ENCODE data around the gene ATG101.
A peak's percentile ranks its signal among the peaks of the same experiment; 100 is the strongest.
"Not testable (repeated sequence)": the region's sequence is repeated elsewhere in the genome, so short reads cannot be mapped to it uniquely, and the experiment has no call there.

The ATG101 gene

DNA sequence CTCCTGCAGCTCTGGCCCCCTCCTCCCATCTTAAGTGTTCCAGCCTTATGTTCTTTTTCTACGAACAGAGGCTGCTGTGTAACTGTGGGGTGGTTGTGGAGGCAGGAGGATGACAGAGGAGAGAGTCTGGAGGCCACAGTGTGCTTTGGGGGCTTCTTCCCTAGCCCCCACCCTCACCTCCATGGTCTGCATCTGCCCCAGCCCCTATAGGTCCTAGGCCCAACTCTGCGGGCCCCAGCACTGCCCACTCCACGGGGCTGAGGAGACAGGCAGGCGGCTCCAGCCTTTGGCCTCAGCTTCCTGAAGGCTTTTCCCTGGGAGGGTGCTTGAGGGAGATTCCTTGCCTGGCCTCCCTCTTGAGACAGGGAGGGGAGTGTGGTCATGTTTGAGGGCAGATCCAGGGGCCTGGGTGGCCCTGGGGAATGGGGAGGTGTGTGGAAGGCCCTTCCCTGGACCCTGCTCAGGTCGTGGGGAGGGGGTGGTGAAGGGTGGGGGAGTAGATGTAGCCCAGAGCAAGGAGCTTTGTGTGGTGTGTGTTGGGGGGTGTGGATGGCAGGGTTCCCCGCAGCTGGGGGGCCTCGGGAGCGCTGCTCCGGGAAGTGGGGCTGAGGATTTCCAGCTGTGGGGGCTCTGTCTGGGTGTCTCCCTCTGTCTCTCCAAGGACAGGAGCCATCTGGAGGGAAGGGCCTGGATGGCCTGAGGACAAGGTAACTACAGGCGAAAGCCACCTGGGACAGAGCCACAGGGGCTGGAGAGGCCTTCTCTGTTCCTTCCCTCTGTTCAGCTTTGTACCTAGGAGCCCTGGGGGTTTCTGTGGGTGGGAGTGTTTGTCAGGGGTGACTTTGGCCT, 10.8 kb downstream of the ATG101 start:
- DNase-seq = no peak

DNA sequence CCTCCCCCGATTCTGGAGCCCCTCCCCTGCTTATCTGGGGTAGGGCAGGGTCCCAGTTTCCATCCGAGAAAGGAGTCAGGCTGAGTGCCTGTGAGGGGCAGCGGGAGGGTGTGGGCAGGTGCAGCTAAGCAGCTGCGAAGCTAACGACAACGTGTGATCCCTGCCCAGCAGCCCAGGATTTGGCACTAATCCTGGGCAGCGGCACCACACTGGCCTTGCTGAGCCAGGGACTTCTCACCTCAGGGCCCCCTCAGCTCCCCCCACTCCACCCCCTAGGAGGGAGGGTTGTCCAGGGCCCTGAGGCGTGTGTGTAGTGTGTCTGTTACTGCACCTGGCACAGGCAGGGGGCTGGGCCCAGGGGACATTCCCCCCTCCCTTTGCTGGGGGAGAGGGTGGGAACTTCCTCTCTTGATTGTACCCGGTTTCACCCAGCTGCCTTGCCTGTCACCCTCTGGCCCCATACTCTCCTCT, 11.5 kb downstream of the ATG101 start:
- peak; percentile 73 for DNase-seq

DNA sequence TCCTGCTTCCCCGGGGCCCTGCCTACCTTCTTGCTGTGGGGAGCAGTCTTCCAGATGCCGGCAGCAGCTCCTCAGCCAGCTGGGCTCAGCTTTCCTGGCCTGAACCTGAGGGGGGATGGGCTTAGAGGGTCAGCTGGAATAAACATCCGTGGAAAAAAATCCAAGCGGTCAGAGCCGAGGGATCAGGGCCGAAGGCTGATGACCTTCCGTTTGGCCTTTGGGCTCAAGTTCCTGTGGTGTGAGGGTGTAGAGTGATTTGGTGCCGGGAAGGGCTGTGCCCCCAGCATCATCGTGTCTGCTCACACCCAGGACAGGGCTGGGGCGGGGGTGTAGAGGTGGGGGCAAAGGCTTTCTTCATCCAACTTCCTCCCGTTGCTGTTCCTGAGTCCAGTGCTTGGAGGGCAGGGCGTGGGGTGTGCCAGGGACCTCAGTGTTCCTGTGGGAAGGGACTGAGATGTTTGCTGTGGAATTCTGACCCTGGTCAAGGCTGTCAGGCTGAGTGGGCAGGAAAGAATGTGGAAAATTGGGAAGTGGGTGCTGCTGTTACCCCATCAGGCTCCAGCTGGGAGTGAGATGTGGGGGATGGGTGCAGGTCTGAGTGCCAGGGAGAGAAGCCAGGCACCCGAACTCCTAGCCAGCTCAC, 12.4 kb downstream of the ATG101 start:
- DNase-seq = peak; percentile 66

DNA sequence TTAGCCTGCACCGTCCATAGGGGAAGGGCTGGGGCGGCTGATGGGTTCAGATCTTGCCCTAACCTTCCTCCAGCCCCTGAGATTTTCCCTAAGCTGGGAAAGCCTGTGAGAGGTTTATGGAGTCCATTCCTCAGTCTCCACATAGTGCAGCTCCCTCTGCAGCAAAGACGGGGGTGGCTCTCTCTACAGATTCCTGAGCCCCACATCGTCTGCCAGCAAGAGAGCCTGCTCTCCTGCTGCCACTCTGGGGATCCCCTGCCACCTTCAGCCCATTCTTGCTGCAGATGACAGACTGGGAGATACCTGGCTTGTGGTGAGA, 12.8 kb downstream of the ATG101 start:
- no peak for DNase-seq

DNA sequence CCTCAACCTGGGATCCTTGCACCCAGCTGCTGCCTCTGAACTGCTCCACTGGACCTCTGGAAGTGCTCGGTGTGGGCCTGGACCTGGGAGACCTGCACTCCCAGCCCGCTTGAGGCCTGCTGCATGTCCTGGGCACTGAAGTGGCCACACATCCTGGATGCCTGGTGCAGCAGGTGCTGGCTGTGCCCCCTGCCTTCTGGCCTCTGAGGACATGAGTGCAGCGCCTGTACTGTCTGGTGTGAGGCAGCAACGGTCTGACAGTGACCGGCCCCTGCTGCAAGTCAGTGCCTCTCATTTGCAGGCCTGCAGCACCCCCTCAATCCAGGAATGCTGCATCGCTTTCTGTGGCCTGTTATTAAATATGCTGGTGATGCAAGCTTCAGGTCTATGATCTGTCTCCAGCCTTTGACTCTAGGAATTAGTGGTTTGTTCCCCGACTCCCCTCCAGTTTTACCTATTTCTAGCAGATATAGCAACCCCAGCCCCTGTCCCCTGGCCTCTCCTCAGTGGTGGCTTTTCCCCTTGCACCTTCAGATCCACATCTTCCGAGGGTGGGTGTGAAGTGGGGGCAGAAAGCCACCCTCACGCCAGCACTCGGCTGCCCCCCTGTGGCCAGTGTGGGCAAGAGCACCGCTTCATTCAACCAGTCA, 13.3 kb downstream of the ATG101 start:
- DNase-seq = peak; percentile 72

DNA sequence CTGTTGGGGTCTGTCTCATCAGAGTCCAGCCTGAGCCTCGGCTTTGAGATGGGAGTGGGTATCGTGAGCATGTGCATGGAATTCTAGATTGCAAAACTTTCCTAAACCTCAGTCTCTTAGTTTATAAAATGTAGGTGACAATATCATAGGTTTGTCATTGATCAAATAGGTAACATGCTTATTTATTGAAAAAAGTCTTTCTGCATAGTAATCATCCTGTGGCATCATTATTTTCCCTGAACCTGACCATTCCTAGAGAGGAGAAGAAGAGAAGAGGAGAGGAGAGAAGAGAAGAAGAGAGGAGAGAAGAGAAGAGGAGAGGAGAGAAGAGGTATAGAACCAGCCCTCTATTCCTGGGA, 13.8 kb downstream of the ATG101 start:
- no peak for DNase-seq

DNA sequence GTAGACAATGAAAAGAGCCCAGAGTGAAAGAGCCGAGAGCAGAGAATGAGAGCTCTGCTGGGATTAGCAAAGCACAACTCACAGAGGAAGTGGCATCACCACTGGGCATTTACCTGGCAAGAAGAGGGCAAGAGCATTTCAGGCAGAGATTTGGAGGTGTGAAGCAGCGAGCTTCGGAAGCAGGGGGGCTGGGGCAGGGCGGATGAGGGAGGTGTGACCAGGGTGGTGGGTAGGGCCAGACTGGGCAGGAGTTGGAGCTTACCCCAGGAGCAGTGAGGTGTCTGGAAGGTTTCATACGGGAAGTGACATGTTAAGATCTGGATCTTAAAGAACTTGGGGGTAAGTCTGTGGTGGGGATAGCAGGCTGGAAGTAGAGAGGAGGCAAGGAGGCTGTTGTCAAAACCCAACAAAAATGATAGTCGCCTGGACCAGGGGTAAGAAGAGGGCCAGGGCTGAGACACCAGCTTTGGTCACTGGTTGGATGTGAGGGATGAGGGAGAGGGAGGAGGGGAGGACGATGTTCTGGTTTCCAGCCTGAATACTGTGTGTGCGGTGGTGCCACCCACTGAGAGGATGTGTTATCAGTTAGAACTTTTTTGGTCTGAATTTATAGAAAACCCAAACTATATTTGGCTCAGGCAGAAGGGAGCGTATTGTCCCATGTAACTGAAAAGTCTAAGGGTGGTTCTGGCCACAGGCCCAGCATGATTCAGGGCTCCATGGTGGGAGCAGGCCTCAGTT, 14.9 kb downstream of the ATG101 start:
- DNase-seq = no peak

DNA sequence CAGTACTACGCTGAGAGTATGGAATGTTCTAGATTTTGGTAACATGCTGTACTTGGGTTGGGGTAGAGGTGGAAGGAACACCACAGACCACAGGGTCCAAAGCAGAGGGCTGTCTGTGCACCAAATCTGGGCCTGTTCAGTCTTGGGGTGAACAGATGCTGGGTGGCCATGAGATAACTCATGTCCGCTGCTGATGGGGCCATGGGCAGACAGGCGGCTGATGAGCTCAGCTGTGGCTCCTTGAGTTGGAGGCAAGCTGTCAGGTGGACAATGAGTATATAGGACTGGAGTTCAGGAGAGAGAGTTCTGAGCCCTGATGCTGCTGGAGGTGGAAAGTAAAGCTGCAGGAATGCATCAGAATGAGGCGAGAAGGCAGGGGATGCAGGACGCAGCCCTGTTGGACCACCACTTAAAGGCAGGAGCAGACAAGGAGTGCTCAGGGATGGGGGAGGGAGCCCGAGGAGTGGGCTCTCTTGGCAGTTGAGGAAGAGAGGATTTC, 16.0 kb downstream of the ATG101 start:
- no peak for DNase-seq

DNA sequence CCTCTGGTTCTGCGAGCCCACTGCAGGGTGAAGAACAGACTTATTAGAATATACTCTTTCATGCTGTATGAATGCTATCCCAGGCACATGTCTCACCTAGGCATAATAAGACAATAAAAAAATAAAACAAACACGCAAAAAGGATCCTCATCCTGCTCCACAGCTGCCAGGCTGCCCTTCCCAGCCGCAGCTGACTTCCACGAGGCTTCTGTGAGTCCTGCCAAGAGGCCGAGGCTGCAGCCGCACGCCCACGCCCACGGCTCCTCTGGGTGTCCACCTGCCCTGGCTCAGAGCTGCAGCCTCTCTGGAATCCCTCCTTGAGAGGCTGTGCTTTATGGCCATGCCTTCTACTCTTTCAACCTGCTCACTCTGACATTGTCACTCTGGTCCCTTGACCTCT, 16.6 kb downstream of the ATG101 start:
- DNase-seq = no peak

DNA sequence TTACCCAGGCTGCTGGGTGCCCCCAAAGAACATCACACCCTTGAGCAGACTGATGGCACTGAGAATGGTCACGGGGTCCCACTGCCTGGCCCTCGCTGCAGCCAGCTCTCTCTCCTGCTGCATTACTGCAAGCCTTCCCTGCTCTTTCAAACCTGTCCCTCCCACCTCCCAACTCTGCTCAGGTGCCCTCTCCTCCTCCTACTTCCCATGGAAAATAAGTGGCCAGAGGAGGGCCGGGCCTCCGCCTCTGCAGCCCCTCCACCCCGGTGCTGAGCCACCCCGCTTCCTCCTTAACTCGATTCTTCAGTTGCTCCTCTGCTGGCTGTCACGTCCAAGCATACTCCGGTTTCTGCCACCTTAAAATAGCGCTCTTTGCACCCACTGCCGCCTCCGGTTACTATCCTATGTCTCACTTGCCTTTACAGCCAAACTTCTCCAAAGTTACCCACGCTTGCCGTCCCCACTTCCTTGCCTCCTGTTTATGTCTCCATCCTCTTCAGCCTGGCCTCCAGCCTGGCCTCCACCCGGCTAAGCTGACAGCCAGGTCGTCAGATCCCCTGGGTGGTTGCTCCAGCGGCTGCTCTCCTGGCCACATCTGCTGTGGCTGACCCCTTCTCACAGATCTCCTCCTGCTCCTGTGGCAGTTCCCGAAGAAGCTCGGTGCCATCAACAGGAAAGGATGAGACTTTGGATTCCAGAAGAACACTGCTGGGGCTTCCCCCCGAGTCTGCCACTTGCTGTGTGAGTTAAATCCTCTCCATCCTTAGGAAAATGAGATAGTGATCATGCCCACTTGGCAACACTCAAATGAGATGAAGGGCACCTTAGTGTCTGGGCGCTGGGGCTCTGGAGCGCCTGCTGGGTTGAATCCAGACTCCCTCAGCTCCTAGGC, 17.4 kb downstream of the ATG101 start:
- DNase-seq = no peak

DNA sequence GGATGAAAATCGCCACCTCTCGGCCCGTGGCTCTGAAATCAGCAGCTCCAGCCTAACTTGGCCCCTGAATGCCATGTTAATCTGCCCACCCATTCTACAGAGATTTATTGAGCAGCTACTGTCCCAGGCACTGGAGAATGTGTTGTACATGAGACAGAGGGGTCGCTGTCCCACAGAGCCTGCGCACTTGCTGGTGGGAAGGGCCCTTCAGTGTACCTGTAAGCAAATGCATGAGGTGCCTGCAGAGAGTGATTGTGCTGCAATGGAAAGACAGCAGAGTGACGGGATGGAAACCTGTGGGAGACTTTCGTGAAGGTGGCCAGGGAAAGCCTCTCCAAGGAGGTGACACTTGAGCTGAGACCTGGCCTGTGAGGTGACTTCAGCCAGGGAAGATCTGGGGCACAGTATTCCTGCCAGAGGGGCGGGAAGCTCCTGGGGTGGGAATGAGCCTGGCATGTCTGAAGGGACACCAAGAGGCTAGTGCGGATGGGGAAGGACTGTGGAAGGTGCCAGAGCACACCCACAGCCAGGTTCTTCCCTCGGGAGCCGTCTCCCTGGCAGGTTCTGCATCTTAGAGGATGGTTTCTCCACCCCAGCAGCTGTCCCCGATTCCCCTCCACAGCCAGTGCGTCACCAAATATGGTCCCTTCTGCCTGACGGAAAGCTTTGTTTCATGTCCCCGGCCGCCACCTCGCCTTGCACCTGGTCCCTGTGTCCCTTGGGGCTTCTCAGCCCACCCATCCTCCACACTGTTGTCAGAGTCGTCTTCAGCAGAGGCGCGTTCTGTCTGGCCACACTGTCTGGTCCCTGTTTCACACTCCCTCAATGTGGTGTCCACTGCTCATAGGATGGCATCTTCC, 18.4 kb downstream of the ATG101 start:
- DNase-seq = no peak

DNA sequence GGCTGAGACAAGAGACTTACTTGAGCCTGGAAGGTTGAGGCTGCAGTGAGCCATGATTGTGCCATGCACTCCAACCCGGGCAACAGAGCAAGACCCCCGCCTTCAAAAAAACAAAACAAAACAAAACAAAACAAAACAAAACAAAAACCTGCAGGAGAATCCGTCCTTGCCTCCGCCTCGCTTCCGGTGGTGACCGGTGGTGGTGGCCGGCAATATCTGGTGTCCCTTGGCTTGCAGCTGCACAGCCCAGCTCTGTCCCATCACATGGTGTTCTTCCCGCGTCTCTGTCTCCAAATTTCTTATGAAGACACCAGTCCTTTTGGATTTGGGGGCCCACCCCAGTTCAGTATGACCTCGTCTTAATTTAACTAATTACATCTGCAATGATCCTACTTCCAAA, 19.7 kb downstream of the ATG101 start:
- no peak for DNase-seq

DNA sequence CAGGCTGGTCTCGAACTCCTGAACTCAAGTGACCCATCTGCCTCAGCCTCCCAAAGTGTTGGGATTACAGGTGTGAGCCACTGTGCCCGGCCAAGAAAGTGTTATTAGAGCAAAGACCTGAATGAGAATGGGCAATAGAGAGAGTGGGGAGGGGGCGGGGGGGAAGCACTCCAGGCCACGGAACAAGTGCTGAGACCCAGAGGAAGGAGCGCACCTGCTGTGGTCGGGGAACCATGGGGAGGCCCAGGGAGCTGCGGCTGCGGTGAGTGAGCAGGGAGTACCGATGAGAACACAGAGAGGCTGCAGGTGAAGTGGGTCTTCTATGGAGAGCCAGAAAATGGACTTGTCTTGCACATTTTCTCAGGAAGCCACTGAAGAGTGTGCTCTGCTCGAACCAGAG, 20.5 kb downstream of the ATG101 start:
- DNase-seq = no peak

DNA sequence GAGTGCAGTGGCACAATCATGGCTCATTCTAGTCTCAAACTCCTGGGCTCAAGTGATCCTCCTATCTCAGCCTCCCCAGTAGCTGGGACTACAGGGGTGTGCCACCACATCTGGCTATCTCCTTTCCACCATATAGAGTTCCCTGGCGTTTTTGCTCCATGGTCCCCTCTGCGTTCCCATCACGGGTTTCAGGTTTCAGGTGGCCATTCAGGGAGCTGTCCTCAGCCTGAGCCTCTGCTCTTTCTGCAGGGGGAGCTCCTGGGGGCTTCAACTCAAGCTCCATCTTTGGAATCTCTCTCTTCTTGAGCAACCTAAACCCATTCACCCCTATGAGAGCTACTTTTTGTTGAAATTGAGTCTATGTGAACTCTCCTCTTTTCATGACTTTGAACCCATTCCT, 21.3 kb downstream of the ATG101 start:
- no peak for DNase-seq

DNA sequence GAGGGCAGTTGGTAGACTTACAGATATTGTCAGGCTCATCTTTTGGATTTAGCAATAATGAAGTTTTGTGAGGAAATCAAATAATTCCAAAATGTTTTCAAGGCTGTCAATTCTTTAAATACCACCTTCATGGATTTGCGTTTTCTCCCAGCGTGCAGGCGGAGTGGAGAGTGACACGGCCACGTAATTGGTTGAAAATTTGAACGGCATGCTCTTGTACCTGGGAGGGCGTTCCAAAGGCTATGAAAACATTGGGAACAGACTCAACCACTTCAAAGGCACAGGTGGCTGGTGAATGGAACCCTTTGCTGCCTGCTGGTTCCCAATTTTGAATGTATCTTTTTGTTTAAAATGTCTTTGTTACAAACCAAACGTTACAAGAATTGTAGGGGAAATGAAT, 22.1 kb downstream of the ATG101 start:
- no peak for DNase-seq

DNA sequence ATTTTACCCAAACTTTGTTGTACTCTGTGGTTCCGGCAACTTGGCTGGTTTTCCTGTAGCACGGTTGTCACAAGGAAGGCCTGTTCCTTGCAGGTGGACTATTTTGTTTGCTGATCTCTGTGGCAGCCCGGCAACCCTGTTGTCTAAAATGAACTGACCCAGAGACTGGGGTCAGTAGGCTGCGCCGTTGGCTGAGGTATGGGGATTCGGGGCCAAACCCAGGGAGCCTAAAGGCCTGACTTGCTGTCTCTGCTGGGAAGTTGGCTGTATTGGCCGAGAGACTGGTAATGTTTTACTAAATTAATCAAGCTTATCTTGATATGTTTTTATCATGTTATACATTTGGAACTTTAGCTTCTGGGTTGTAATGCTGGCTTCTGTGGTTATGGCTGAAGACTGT, 23.6 kb downstream of the ATG101 start:
- no peak for DNase-seq

DNA sequence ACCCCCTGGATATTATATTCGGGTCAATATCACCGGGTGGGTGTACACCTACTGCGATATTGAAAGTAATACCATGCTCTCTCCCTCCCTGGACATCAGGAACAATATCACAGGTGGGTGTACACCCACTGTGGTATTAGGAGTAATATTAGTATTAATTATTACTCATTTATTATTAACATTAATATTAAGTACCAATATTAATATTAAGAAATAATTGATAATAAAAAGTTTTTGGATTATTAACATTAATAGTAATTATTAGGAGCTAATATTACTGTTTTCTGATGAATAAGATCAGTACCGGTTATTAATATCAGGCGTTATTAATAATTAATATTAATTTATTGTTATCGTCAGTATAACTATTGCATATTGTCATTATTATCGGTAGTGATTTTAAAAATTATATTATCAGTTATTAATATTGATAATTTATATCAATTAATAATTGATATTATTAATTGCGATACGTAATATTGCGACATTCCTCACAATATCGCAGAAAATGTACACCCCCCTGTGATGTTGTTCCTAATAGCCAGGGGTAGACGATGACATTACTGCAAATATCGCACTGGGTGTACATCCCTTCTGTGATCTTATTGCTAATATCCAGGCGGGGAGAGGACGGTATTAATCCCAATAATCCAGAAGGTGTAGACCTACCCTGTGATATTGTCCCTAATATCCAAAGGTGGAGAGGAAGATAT, 26.7 kb downstream of the ATG101 start:
- no peak for DNase-seq

DNA sequence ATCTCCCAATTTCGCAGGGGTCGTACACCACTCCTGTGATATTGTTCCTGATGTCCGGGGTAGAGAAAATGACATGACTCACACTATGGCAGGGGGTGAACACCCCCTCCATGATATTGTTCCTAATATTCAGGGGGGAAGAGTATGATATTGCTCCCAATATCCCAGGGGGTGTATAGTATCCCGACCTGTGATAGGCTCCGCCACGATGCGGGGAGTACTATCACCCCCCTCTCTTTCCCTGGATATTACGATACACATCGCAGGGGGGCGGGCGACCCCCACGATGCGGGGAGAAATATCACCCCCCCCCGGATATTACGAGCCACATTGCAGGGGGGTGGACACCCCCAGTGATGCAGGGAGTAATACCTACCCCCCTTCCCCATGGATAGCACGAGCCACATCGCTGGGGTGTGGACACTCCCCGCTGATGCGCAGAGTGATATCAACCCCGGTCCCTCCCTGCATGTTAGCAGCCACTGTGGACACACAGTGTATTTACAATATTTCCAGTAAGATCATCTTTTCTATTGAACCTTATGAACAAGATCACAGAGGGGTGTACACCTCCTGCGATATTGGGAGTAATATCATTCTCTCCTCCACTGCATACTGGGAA, 27.4 kb downstream of the ATG101 start:
- DNase-seq = no peak

DNA sequence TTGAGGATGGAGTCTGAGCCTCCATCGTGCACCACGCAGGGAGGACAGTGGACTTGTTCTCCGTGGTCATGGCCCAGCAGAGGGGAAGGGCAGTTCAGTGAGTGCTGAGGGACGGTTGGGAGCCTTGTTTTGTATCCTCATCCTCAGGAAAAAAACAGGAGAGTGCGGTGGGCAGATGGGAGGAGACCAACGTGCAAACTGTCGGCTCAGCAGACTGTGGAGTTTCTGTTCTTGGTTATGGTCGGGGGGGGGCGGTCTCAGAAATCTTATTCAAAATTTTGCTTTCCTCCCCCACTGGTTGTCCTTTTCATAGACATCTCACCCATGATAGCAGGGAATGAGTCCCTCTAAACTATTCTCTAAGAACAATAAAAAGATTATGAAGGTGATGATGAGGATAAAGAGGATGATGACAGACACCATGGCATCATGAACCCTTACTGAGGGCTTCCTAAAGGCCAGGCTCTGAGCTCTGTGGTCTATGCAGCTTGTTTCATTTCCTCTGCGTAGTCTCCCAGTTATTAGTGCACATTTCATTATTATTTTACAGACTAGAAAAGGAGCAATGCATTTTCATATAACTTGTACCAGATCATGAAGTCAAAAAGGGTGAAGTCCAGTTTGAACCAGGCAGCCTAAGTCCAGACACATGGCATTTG, 34.8 kb downstream of the ATG101 start:
- not testable (repeated sequence) for DNase-seq
